Measurements from ENCODE around the gene KREMEN1.

GRCh38 chr22:29072193-29072978 lies 449 bp upstream of the KREMEN1 start:
- TF ChIP-seq GATA2 (IDR thresholded peaks at IDR 0.05; ENCODE audit: low read depth, low read length) (no peak), GATA3 (IDR thresholded peaks at IDR 0.05; ENCODE audit: low read depth, low read length) (no peak)

Measured in SH-SY5Y (cell line).